ENCODE data around the gene SLC66A1. TPM values are rescaled to one million over a fixed set of nuclear protein-coding genes. Genes with fewer than 3 reads are reported as not detected.

The SLC66A1 gene
- total and polyA plus RNA-seq, 2 of the 13 experiments (the other 11 are each of a cell fraction or from before 2014, with no cell fraction given): 15.4 to 18.9 TPM

GRCh38 chr1:19361611-19362147 is 49.6 kb downstream of the SLC66A1 start:
- 95% methylated on average over 8 of the region's 8 CpGs for WGBS (ENCODE audit: low lambda C conversion rate)
- Histone ChIP-seq H3K9ac (ENCODE audit: insufficient read depth, low read depth, low read length) (no peak overlapping the region), H3K27me3 (ENCODE audit: control insufficient read depth in 1 of 2, insufficient read depth in 2 of 2, low read length in 2 of 2) (no peaks in the 10 kb centered on the region), H3K4me1 (ENCODE audit: insufficient read depth, low read length) (peaks cover 15% of the 10 kb centered on the region; the same call in 1 of the 2 replicates), H3K79me2 (ENCODE audit: insufficient read depth, low read length) (no peaks in the 10 kb centered on the region), H3K4me2 (ENCODE audit: low read depth, low read length) (no peak overlapping the region), H3K36me3 (replicated peaks in 1 of 2; ENCODE audit: control insufficient read depth in 1 of 2, insufficient read depth in 2 of 2, low read length in 2 of 2) (peaks cover 16 to 33% of the 10 kb centered on the region in 2 experiments), H3K4me3 (replicated peaks in 1 of 3; ENCODE audit: insufficient read depth in 1 of 3, low read depth in 2 of 3, low read length in 3 of 3) (no peak overlapping the region), H3K27ac (ENCODE audit: extremely low read length, insufficient read depth, low read length) (no peak overlapping the region), H2AFZ (ENCODE audit: low read length) (no peak overlapping the region), H3K9me3 (ENCODE audit: low read length) (no peaks in the 10 kb centered on the region), H4K20me1 (ENCODE audit: insufficient read depth, low read length) (no peaks in the 10 kb centered on the region)
- CTCF ChIA-PET (ENCODE audit: low intra/inter-chr PET ratio, low total read pairs): no interaction called here
- FAIRE-seq: no peak
- POLR2A ChIA-PET: no interaction called here
- ATAC-seq: no peak
- intact Hi-C loops (cut with micrococcal nuclease; ENCODE audit: unreplicated experiment) (no loop called here), in situ Hi-C loops (cut with HindIII; ENCODE audit: extremely low pct_ligation_motif_present, low pct_unique_long_range_greater_than_20kb) (no loop called here)
- BruUV-seq (replicated peaks): no TSS peak
- DNase-seq (ENCODE audit: low spot score): no peak
- no peak for TF ChIP-seq ZNF841 (CRISPR knock-in tag; IDR thresholded peaks at IDR 0.05; ENCODE audit: borderline replicate concordance)
- TF ChIP-seq ZNF451 (CRISPR knock-in tag; IDR thresholded peaks at IDR 0.05): no peak
- TF ChIP-seq ZNF124 (CRISPR knock-in tag; IDR thresholded peaks at IDR 0.05): no peak
- TF ChIP-seq DPF2 (CRISPR knock-in tag; IDR thresholded peaks at IDR 0.05; ENCODE audit: borderline replicate concordance, low read depth): no peak
- no peak for TF ChIP-seq ZBTB40 (IDR thresholded peaks at IDR 0.05)
- no peak for TF ChIP-seq ZBTB40 (CRISPR knock-in tag; IDR thresholded peaks at IDR 0.05)
- no peak for TF ChIP-seq ZNF263 (CRISPR knock-in tag; IDR thresholded peaks at IDR 0.05)
- TF ChIP-seq PAXIP1 (CRISPR knock-in tag; conservative IDR thresholded peaks at IDR 0.05): no peak
- TF ChIP-seq PATZ1 (CRISPR knock-in tag; IDR thresholded peaks at IDR 0.05): no peak
- no peak for TF ChIP-seq PHF21A (CRISPR knock-in tag; IDR thresholded peaks at IDR 0.05)

Measured in HepG2 (cell line).